Activated T-cell treated with anti-CD3 and anti-CD28 coated beads, Interleukin-2, amount 50 U/mL, for 4 hours (primary cell): Measurements from ENCODE around the gene IL17REL. TPM values are rescaled to one million over a fixed set of nuclear protein-coding genes. Genes with fewer than 3 reads are reported as not detected.
A peak's percentile ranks its signal among the peaks of the same experiment; 100 is the strongest.

Source experiments
- ATAC-seq, 2 donors: fragments of 200-7000 bp; cut with Tn5 transposase; one replicate each; pipeline ENCODE4 v1.10.0; 2021
- DNase-seq: peaks from one replicate; pipeline ENCODE4 v3.0.0-alpha.2; 2020
- H3K27me3 Mint-ChIP-seq: one replicate; pipeline ENCODE4 v1.8.0; 2021; ENCODE audit warnings: low read depth, mixed read lengths
- H3K36me3 Mint-ChIP-seq: one replicate; pipeline ENCODE4 v1.8.0; 2022; ENCODE audit warnings: mixed read lengths; ENCODE audit not compliant: insufficient read depth
- H3K4me1 Mint-ChIP-seq: one replicate; pipeline ENCODE4 v1.8.0; 2021; ENCODE audit warnings: low read depth, mixed read lengths
- H3K4me3 Mint-ChIP-seq: one replicate; pipeline ENCODE4 v1.8.0; 2021; ENCODE audit warnings: mild to moderate bottlenecking, moderate library complexity, mixed read lengths
- H3K9me3 Mint-ChIP-seq: one replicate; pipeline ENCODE4 v1.8.0; 2021; ENCODE audit warnings: mixed read lengths
- total RNA-seq, 3 donors: library from RNA; stranded (reverse); gene quantifications; one replicate each; pipeline ENCODE4 v1.2.1, GENCODE V29; 2021

Gene IL17REL
- total RNA-seq, 3 donors from 2014 or later: 0.08 to 0.24 (median 0.13) TPM

- Mint-ChIP-seq H3K27me3 (peaks cover 10% of the 10 kb centered on the region), H3K4me3 (no peak overlapping the region), H3K36me3 (no peaks in the 10 kb centered on the region), H3K9me3 (peaks cover 3% of the 10 kb centered on the region), H3K4me1 (peaks cover 4% of the 10 kb centered on the region)
- DNase-seq (no peak), ATAC-seq (no peak)
These were observed 22.7 kb upstream of the IL17REL start for GRCh38 chr22:50035131-50035881.

GRCh38 chr22:50034126-50035081 is 21.8 kb upstream of the IL17REL start:
- peaks cover 4% of the 10 kb centered on the region for H3K4me1 Mint-ChIP-seq
- peaks cover 3% of the 10 kb centered on the region for H3K9me3 Mint-ChIP-seq
- peaks cover 11% of the 10 kb centered on the region for H3K27me3 Mint-ChIP-seq
- H3K4me3 Mint-ChIP-seq: no peak overlapping the region
- ATAC-seq (no peak), DNase-seq (no peak)
- H3K36me3 Mint-ChIP-seq: no peaks in the 10 kb centered on the region

GRCh38 chr22:50032941-50033601 is 20.5 kb upstream of the IL17REL start:
- no peaks in the 10 kb centered on the region for H3K36me3 Mint-ChIP-seq
- DNase-seq (no peak), ATAC-seq (no peak)
- peaks cover 13% of the 10 kb centered on the region for H3K27me3 Mint-ChIP-seq
- peaks cover 5% of the 10 kb centered on the region for H3K4me1 Mint-ChIP-seq
- H3K9me3 Mint-ChIP-seq: no peaks in the 10 kb centered on the region
- H3K4me3 Mint-ChIP-seq: no peak overlapping the region

GRCh38 chr22:50032109-50032871 is 19.7 kb upstream of the IL17REL start:
- peaks cover 13% of the 10 kb centered on the region for H3K4me1 Mint-ChIP-seq
- ATAC-seq: no peak
- no peak overlapping the region for H3K4me3 Mint-ChIP-seq
- no peaks in the 10 kb centered on the region for H3K9me3 Mint-ChIP-seq
- H3K36me3 Mint-ChIP-seq: no peaks in the 10 kb centered on the region
- H3K27me3 Mint-ChIP-seq: peaks cover 13% of the 10 kb centered on the region
- no peak for DNase-seq

GRCh38 chr22:50031189-50032091 is 18.9 kb upstream of the IL17REL start:
- DNase-seq: no peak
- Mint-ChIP-seq H3K9me3 (no peaks in the 10 kb centered on the region), H3K27me3 (peaks cover 13% of the 10 kb centered on the region), H3K36me3 (no peaks in the 10 kb centered on the region), H3K4me3 (no peak overlapping the region), H3K4me1 (peaks cover 13% of the 10 kb centered on the region)
- no peak for ATAC-seq

GRCh38 chr22:50030297-50031188 is 18.0 kb upstream of the IL17REL start:
- peak; percentile 86 for DNase-seq
- H3K27me3 Mint-ChIP-seq: peaks cover 13% of the 10 kb centered on the region
- H3K4me3 Mint-ChIP-seq: no peak overlapping the region
- peaks cover 13% of the 10 kb centered on the region for H3K4me1 Mint-ChIP-seq
- H3K9me3 Mint-ChIP-seq: no peaks in the 10 kb centered on the region
- ATAC-seq: peak; percentile 92
- no peaks in the 10 kb centered on the region for H3K36me3 Mint-ChIP-seq

GRCh38 chr22:50027639-50028537 is 15.3 kb upstream of the IL17REL start:
- H3K27me3 Mint-ChIP-seq: peaks cover 7% of the 10 kb centered on the region
- peaks cover 11% of the 10 kb centered on the region for H3K4me1 Mint-ChIP-seq
- H3K9me3 Mint-ChIP-seq: no peaks in the 10 kb centered on the region
- peak; percentile 66 for DNase-seq
- no peak overlapping the region for H3K4me3 Mint-ChIP-seq
- no peaks in the 10 kb centered on the region for H3K36me3 Mint-ChIP-seq
- ATAC-seq: peak; percentile 27 to 50

- no peak for DNase-seq
- no peaks in the 10 kb centered on the region for H3K36me3 Mint-ChIP-seq
- ATAC-seq: no peak
- peaks cover 7% of the 10 kb centered on the region for H3K27me3 Mint-ChIP-seq
- H3K4me1 Mint-ChIP-seq: peaks cover 11% of the 10 kb centered on the region
- no peaks in the 10 kb centered on the region for H3K9me3 Mint-ChIP-seq
- H3K4me3 Mint-ChIP-seq: no peak overlapping the region
These were observed 13.4 kb upstream of the IL17REL start for GRCh38 chr22:50025993-50026392.

GRCh38 chr22:50022171-50022819 is 9.7 kb upstream of the IL17REL start:
- ATAC-seq: no peak
- no peaks in the 10 kb centered on the region for H3K9me3 Mint-ChIP-seq
- H3K4me1 Mint-ChIP-seq: peaks cover 2% of the 10 kb centered on the region
- H3K27me3 Mint-ChIP-seq: peaks cover 4% of the 10 kb centered on the region
- H3K4me3 Mint-ChIP-seq: no peak overlapping the region
- no peak for DNase-seq
- H3K36me3 Mint-ChIP-seq: no peaks in the 10 kb centered on the region

- no peak for DNase-seq
- no peaks in the 10 kb centered on the region for H3K9me3 Mint-ChIP-seq
- peaks cover 6% of the 10 kb centered on the region for H3K27me3 Mint-ChIP-seq
- no peaks in the 10 kb centered on the region for H3K36me3 Mint-ChIP-seq
- H3K4me1 Mint-ChIP-seq: peaks cover 7% of the 10 kb centered on the region
- ATAC-seq: no peak
- H3K4me3 Mint-ChIP-seq: no peak overlapping the region
These were observed 8.0 kb upstream of the IL17REL start for GRCh38 chr22:50020606-50021005.

- peaks cover 3% of the 10 kb centered on the region for H3K27me3 Mint-ChIP-seq
These were observed 6.8 kb upstream of the IL17REL start for GRCh38 chr22:50019316-50019715.

More at GRCh38 chr22:50019316-50019715, 6.8 kb upstream of the IL17REL start:
- no peaks in the 10 kb centered on the region for H3K9me3 Mint-ChIP-seq
- peak overlapping the region; percentile 58 for H3K4me3 Mint-ChIP-seq
- ATAC-seq: peak; percentile 7 to 12
- peaks cover 5% of the 10 kb centered on the region for H3K4me1 Mint-ChIP-seq
- no peak for DNase-seq
- no peaks in the 10 kb centered on the region for H3K36me3 Mint-ChIP-seq
